Fibroblast of lung (primary cell): ENCODE data around the gene TMED9. TPM values are rescaled to one million over a fixed set of nuclear protein-coding genes. Genes with fewer than 3 reads are reported as not detected.

Experiments used
- polyA plus RNA-seq, 2 donors: library from polyadenylated mRNA; depleted of rRNA in 1 of 2; stranded (reverse) in 1 of 2; unstranded in 1 of 2; fragments of >200 nt; gene quantifications; 2 replicates each; pipeline ENCODE4 v1.2.1, GENCODE V29; 2011 to 2012; ENCODE audit warnings: missing spikeins in 1 of 2
- total RNA-seq: library from RNA; depleted of rRNA; stranded (reverse); fragments of >200 nt; gene quantifications from 2 replicates; pipeline ENCODE4 v1.2.1, GENCODE V29; 2014

TMED9 gene
- total and polyA plus RNA-seq, 2 donors (not counting 1 experiment from before 2014, with no cell fraction given): 139 to 355 TPM

Other genes with a start within 250 kb of the TMED9 start
- 294 and 396 TPM in 2 replicates for gene LMAN2, start 240.5 kb upstream of the TMED9 start, total RNA-seq
- gene LMAN2, start 240.5 kb upstream of the TMED9 start, polyA plus RNA-seq: 145 and 221 TPM in 2 replicates
- gene RGS14, start 234.3 kb upstream of the TMED9 start, total RNA-seq: 2.6 and 4.1 TPM in 2 replicates
- gene RGS14, start 234.3 kb upstream of the TMED9 start, polyA plus RNA-seq: 2.5 and 3.1 TPM in 2 replicates
- not detected in 2 replicates for gene SLC34A1, start 207.8 kb upstream of the TMED9 start, total RNA-seq
- gene SLC34A1, start 207.8 kb upstream of the TMED9 start, polyA plus RNA-seq: not detected in 2 replicates
- not detected in 2 replicates for gene PFN3, start 191.5 kb upstream of the TMED9 start, total RNA-seq
- not detected in 2 replicates for gene PFN3, start 191.5 kb upstream of the TMED9 start, polyA plus RNA-seq
- gene F12, start 182.6 kb upstream of the TMED9 start, total RNA-seq: under 0.01 and 0.50 TPM in 2 replicates
- gene F12, start 182.6 kb upstream of the TMED9 start, polyA plus RNA-seq: 0.10 and 0.19 TPM in 2 replicates
- gene GRK6, start 165.5 kb upstream of the TMED9 start, total RNA-seq: 13.1 and 15.0 TPM in 2 replicates
- gene GRK6, start 165.5 kb upstream of the TMED9 start, polyA plus RNA-seq: 15.8 and 23.4 TPM in 2 replicates
- 2.1 and 2.3 TPM in 2 replicates for gene PRR7, start 145.4 kb upstream of the TMED9 start, total RNA-seq
- 1.6 TPM in 2 replicates for gene PRR7, start 145.4 kb upstream of the TMED9 start, polyA plus RNA-seq
- gene DBN1, start 118.6 kb upstream of the TMED9 start, total RNA-seq: 96.4 and 102 TPM in 2 replicates
- 138 and 181 TPM in 2 replicates for gene DBN1, start 118.6 kb upstream of the TMED9 start, polyA plus RNA-seq
- 55.2 and 65.2 TPM in 2 replicates for gene PDLIM7, start 94.6 kb upstream of the TMED9 start, total RNA-seq
- 117 and 245 TPM in 2 replicates for gene PDLIM7, start 94.6 kb upstream of the TMED9 start, polyA plus RNA-seq
- 0.99 and 2.1 TPM in 2 replicates for gene DOK3, start 82.4 kb upstream of the TMED9 start, total RNA-seq
- 0.58 and 1.5 TPM in 2 replicates for gene DOK3, start 82.4 kb upstream of the TMED9 start, polyA plus RNA-seq
- gene DDX41, start 75.2 kb upstream of the TMED9 start, total RNA-seq: 76.5 and 79.1 TPM in 2 replicates
- gene DDX41, start 75.2 kb upstream of the TMED9 start, polyA plus RNA-seq: 66.8 and 71.5 TPM in 2 replicates
- gene FAM193B, start 37.6 kb upstream of the TMED9 start, total RNA-seq: 17.5 and 28.4 TPM in 2 replicates
- 15.9 and 27.9 TPM in 2 replicates for gene FAM193B, start 37.6 kb upstream of the TMED9 start, polyA plus RNA-seq
- 21.6 and 29.1 TPM in 2 replicates for gene B4GALT7, start 7.9 kb downstream of the TMED9 start, total RNA-seq
- gene B4GALT7, start 7.9 kb downstream of the TMED9 start, polyA plus RNA-seq: 18.2 and 20.8 TPM in 2 replicates
- gene FAM153A, start 190.7 kb downstream of the TMED9 start, total RNA-seq: not detected in 2 replicates
- not detected in 2 replicates for gene FAM153A, start 190.7 kb downstream of the TMED9 start, polyA plus RNA-seq